GM18507 (cell line): Measurements from ENCODE around the gene CTF1.
A peak's percentile ranks its signal among the peaks of the same experiment; 100 is the strongest.

Experiments
- DNase-seq: peaks from one replicate; pipeline ENCODE4 v3.0.0; 2011; ENCODE audit warnings: low read depth; ENCODE audit not compliant: insufficient read length; ENCODE audit errors: extremely low spot score
- FAIRE-seq: peaks from 2 replicates; lab custom pipeline; 2011; peaks lifted over from hg19 to GRCh38; lab: Jason Lieb, UNC

CTF1 gene

DNA sequence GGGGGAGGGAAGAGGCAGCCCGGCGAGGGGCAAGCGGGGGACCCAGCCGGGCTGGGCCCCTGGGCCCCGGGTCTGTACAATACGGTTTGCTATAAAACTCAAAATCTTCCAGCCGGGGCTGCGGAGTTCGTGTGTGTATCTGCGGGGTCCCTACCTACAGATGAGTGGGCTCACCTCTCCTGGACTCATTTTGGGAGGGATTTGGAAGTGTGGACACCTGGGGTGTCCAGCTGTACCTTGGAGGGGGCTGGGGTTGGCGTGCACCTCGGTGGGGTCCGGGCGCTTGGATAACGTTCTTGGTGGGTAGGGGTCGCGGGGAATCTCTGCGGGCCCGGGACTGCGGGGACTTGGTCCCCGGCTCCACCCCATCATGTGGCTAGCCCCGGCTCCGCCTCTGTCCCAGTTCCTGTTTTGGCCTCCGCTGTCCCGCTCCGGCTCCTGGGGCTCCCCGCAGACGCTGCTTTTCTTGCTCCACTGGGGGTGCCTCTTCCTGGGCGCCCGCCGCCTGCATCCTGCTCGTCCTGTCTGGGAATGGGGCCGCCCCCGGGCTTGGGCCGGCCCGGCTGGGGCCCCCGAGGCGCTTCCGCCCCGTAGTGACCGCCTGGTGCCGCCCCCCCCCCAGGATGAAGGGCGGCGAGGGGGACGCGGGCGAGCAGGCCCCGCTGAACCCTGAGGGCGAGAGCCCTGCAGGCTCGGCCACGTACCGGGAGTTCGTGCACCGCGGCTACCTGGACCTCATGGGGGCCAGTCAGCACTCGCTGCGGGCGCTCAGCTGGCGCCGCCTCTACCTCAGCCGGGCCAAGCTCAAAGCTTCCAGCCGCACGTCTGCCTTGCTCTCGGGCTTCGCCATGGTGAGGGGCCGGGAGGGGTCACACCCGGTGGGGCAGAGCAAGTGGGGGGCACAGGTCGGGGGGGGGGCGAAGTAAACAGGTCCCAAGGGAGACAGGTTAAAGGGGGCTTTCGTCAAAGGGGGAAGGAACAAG is 52.5 kb downstream of the CTF1 start, which contains the start of gene ORAI3:
ORAI3 (plus strand) TSS at position 402 of the 983 bp plus-strand sequence; CDS start at position 624, 222 bp downstream.
- DNase-seq (peak; percentile 59), FAIRE-seq (peak; percentile 70)

DNA sequence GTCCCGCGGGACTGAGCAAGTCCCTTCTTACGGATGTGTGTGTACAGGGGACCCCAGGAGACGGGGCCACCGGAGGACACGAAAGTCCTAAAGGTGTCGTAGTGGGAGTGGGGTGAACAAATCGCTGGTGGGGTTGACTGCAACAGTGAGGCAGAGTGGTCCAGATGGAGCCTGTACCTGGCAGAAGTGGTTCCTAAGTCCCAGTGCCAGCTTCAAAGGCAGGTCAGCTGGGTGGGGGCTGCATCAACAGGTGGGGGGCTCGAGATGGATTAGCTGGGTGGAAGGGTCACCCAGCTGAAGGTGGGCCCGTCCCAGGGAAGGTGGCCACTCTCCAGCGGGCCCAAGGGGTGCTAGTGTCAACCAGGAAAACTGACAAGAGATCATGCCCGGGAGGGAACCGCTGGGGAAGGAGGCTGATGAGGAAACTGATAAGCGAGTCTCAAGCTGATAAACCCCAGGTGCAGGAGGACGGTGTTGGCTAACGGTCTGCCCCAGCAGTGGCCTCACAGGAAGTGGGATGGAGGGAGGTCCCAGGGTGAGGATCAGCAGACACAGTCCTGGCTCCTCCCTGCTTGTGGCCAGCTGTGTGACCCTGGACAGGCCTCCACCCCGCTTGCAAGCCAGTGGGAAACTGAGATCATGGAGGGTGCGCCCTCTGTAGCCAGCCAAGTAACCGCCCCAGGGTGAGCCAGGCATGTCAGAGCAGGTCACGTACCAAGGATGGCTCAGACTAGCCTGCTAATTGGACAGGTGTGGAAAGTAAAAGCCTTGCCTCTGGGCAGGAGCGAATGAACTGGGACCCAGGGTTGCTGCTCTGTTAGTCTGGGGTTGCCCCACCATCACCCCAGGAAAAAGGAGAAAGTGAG is 53.5 kb downstream of the CTF1 start:
- DNase-seq (no peak), FAIRE-seq (peak; percentile 90)

DNA sequence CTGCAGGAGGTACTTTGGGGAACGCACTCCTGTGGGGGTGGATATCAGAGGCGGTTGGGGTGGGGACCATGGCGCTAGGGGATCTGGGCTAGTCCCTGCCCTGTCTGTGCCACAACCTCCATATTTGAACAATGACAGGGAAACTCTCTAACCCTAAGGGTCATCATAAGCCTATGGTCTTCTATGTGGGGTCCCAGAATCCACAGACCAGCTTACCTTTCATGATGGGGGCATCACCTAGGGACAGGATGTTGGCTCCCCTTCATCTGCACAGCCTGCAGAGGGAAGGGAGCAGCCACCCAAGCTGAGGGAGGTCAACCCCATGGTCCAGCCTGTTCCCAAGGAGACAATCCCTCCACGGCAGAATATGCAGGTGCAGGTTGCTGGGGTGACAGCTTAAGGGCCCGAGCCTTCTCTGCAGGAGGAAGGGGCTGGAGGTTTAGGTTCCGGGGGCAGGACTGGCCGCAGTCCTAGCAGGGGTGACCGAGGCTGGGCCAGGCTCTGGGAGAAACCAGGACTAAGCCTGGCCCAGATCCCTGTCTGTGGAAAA is 54.2 kb downstream of the CTF1 start:
- DNase-seq (no peak), FAIRE-seq (no peak)

DNA sequence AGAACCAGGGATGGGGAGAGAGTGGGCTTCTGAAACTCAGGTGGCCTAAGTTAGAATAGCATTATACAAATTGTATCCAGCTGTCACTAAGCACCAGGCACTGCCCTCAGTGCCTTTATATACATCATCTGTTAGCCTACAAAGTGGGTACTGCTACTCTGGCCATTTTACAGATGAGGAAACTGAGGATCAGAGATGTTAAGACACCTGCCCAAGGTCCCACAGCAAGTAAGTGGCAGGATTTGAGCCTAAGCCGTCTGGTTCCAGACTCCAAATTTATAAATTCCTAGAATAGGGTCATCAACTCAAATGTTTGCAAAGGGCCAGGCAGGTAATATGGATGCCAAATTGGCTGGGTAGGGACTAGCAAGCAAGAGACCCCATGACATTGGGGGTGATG is 54.8 kb downstream of the CTF1 start:
- FAIRE-seq (no peak), DNase-seq (no peak)

DNA sequence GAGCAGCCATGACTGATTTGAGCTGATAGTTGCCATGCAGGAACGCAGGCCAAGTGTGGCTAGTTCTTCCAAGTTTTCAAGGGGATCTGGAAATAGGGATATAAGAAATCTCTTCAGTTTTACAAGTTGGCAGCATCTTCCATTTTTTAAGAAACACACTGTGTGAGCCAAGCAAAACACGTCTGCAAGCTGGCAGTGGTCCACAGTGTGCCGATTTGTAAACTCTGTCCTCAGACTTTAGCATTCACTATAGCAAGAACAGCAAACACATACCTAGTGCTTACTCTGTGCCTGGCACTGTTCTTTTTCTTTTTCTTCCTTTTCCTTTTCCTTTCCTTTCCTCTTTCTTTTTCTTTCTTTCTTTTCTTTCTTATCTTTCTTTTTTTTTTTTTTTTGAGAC is 55.3 kb downstream of the CTF1 start:
- DNase-seq (no peak), FAIRE-seq (no peak)

DNA sequence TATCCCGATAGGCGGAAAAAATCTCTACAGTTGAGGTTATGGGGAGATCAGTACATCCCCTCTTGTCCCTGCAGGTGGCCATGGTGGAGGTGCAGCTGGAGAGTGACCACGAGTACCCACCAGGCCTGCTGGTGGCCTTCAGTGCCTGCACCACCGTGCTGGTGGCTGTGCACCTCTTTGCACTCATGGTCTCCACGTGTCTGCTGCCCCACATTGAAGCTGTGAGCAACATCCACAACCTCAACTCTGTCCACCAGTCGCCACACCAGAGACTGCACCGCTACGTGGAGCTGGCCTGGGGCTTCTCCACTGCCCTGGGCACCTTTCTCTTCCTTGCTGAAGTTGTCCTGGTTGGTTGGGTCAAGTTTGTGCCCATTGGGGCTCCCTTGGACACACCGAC is 56.7 kb downstream of the CTF1 start:
- DNase-seq (no peak), FAIRE-seq (no peak)
